ENCODE data around the gene SRPK2.

DNA sequence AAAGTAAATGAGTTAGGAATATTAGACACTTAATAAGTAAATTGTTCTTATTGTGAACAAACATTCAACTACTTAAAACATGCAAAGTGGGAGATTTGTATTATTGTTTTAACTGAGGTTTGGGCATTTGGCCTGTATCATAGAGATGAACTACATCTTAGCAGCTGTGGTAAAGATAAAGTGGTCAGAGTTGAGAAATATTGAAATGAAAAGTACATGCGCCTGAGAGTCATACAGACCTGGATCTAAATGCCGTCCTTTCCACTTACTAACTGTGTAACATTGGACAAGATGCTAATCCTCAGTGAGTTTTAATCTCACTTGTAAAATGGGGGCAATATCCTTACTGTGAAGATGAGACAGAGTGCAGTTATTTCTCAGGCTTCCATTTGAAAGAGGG lies 300.3 kb downstream of the SRPK2 start:
- TF ChIP-seq, protein P1, sequence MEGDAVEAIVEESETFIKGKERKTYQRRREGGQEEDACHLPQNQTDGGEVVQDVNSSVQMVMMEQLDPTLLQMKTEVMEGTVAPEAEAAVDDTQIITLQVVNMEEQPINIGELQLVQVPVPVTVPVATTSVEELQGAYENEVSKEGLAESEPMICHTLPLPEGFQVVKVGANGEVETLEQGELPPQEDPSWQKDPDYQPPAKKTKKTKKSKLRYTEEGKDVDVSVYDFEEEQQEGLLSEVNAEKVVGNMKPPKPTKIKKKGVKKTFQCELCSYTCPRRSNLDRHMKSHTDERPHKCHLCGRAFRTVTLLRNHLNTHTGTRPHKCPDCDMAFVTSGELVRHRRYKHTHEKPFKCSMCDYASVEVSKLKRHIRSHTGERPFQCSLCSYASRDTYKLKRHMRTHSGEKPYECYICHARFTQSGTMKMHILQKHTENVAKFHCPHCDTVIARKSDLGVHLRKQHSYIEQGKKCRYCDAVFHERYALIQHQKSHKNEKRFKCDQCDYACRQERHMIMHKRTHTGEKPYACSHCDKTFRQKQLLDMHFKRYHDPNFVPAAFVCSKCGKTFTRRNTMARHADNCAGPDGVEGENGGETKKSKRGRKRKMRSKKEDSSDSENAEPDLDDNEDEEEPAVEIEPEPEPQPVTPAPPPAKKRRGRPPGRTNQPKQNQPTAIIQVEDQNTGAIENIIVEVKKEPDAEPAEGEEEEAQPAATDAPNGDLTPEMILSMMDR (IDR thresholded peaks at IDR 0.05; ENCODE audit: low read length) = no peak
- TF ChIP-seq EZH2 (IDR thresholded peaks at IDR 0.05; ENCODE audit: borderline replicate concordance, low read length) = no peak

Data from OCI-LY1 (cell line).